Omental fat pad (tissue), 4 donors: ENCODE results near the gene CLEC7A. TPM values are rescaled to one million over a fixed set of nuclear protein-coding genes. Genes with fewer than 3 reads are reported as not detected.

Source experiments
- ATAC-seq: fragments of 150-250 bp; one replicate; pipeline ENCODE4 v1.9.1; 2016; ENCODE audit warnings: mild to moderate bottlenecking, moderate library complexity; ENCODE audit not compliant: low FRiP score
- DNase-seq: peaks from one replicate; pipeline ENCODE4 v3.0.0-alpha.2; 2019; ENCODE audit warnings: low spot score
- CTCF ChIP-seq, 3 donors: fragments of 450-650 bp; IDR thresholded peaks; one replicate each; pipeline ENCODE4 v1.5.1; 2016 to 2017; ENCODE audit warnings: antibody characterized with exemption in 3 of 3, mild to moderate bottlenecking in 3 of 3, moderate library complexity in 2 of 3
- total RNA-seq, 4 donors: library from RNA; depleted of rRNA; stranded (reverse); fragments of >200 nt; gene quantifications; one replicate each; pipeline ENCODE4 v1.1.0, GENCODE V29; 2016

The CLEC7A gene
- 10 to 100 TPM; 12.6 to 27.6 (median 18.8) TPM for total RNA-seq

- ATAC-seq (no peak), DNase-seq (no peak)
- no peak for TF ChIP-seq CTCF (IDR thresholded peaks at IDR 0.05)
These were observed at the start of gene CLEC7A for GRCh38 chr12:10130042-10130441. CLEC7A (minus strand) TSS chr12:10130199; CDS start chr12:10130082, 117 bp downstream.

DNA sequence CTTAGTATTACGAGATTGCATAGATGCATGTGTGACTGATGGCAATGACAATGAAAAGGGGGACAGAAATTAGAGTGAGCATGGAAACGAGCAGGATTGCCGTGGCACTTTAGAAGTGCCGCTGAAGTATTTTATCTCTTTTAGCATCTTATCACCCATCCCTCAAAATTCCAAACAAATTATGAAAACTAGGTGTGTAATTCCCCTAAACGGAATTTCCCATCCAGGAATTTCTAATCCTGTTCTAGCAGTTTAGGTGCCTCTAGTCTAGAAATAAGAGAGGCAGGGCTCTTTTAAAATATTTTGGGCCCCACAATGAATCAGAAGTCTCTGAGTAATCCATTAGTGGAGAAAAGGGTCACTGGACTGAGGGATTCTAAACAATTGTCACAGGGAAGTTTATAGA lies 49.8 kb upstream of the CLEC7A start:
- TF ChIP-seq CTCF (IDR thresholded peaks at IDR 0.05), result no peak
- ATAC-seq (no peak), DNase-seq (no peak)

DNA sequence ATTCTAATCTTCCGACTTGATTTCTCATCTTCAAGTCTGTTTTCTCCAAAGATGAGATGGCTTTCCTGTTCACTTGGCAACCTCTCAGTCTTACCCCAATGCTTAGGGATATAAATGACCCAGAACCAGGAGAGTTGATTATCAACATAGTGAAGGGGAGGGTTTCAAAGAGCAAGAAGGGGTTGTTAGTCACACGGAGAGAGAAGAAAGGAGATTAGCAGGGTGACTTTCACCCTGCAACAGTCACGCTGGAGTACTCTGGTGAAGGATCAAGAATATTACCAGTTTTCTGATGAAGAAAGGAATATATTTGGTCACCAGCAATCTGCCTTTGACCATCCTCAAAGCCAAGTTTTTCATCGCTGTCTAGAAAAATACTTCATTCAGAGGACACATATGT lies 48.8 kb upstream of the CLEC7A start, which contains the start of gene TMEM52B:
Gene TMEM52B, plus strand, starts transcription at position 212 of the 400 bp plus-strand sequence. CDS start 543 bp downstream, outside the sequence.
- DNase-seq (no peak), ATAC-seq (no peak)
- TF ChIP-seq CTCF (IDR thresholded peaks at IDR 0.05), result no peak

- TF ChIP-seq CTCF (IDR thresholded peaks at IDR 0.05), result no peak
- ATAC-seq (no peak), DNase-seq (no peak)
These were observed 46.0 kb upstream of the CLEC7A start for GRCh38 chr12:10175846-10176636.

DNA sequence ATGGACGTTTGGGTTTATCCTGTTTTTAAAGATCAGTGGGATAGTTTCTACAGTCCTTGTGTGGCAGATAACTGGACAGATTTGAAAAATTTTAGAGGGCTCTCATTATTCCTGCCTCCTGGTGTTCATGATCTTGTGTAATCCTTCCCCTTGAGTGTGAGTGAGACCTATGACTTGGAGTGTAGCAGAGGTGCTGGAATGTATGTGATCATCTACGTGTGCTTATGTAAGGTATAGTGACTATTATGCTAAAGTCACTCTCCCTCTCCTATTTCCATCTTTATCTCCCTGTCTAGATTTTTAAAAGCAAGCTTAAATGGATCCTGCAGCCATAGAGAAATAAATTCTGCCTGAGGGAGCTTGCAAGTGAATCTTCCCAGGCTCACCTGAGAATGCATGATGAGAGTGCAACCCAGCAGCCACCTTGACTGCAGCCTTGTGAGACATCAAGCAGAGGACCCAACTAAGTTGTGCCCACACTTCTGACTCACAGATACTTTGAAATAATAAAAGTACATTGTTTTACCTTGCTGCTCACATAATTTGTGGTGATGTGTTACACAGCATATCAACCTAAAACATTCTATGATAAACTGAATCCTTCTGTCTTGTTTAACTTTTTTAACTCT lies 45.1 kb upstream of the CLEC7A start:
- ATAC-seq, result no peak
- DNase-seq, result no peak
- TF ChIP-seq CTCF (IDR thresholded peaks at IDR 0.05), result no peak

GRCh38 chr12:10171973-10172728 lies 42.2 kb upstream of the CLEC7A start, which contains the start of gene OLR1:
OLR1 (minus strand) TSS chr12:10172132; CDS start chr12:10172077, 55 bp downstream.
- TF ChIP-seq CTCF (IDR thresholded peaks at IDR 0.05), result no peak
- ATAC-seq (peak; percentile 88), DNase-seq (no peak)
